HepG2 (cell line): ENCODE results near the gene SDF2.
"Not testable (repeated sequence)": the region's sequence is repeated elsewhere in the genome, so short reads cannot be mapped to it uniquely, and the experiment has no call there.

Source experiments
- ATF7 ChIP-seq, 2 experiments: fragments of 450-650 bp in 1 of 2; sonication (generic) in 1 of 2; formaldehyde crosslinking in 1 of 2; IDR thresholded peaks; 2 replicates each; pipeline versions ENCODE4 v1.4.0 to v1.6.1; 2016 to 2020; ENCODE audit warnings: antibody characterized with exemption in 1 of 2, mild to moderate bottlenecking in 1 of 2, missing genetic modification reagents in 1 of 2
- BRF2 ChIP-seq: sonication (generic); formaldehyde crosslinking; IDR thresholded peaks from 2 replicates; pipeline ENCODE4 v1.8.1; 2022; ENCODE audit warnings: mild to moderate bottlenecking, missing genetic modification reagents
- ELF4 ChIP-seq: sonication (generic); formaldehyde crosslinking; IDR thresholded peaks from 2 replicates; pipeline ENCODE4 v1.5.0; 2020; ENCODE audit warnings: missing genetic modification reagents, mild to moderate bottlenecking, moderate library complexity, borderline replicate concordance
- ETS1 ChIP-seq: sonication (generic); formaldehyde crosslinking; IDR thresholded peaks from 2 replicates; pipeline ENCODE4 v1.4.0; 2020; ENCODE audit warnings: missing genetic modification reagents
- HMGXB4 ChIP-seq, 2 experiments: sonication (generic) in 1 of 2; formaldehyde crosslinking in 1 of 2; IDR thresholded peaks; 2 replicates each; pipeline versions ENCODE4 v1.4.0 to v1.6.1; 2018 to 2020; ENCODE audit warnings: missing genetic modification reagents in 2 of 2, borderline replicate concordance in 1 of 2, low read depth in 1 of 2, mild to moderate bottlenecking in 1 of 2, missing biosample characterization in 1 of 2
- KAT8 ChIP-seq: IDR thresholded peaks from 2 replicates; pipeline ENCODE4 v1.6.1; 2016; ENCODE audit warnings: missing genetic modification reagents, missing compliant biosample characterization
- NR2C2 ChIP-seq: sonication (generic); formaldehyde crosslinking; IDR thresholded peaks from 2 replicates; pipeline ENCODE4 v1.4.0; 2020; ENCODE audit warnings: missing genetic modification reagents, mild to moderate bottlenecking, moderate library complexity, borderline replicate concordance
- ZMYM4 ChIP-seq: sonication (generic); formaldehyde crosslinking; IDR thresholded peaks from 2 replicates; pipeline ENCODE4 v1.8.1; 2023; ENCODE audit warnings: mild to moderate bottlenecking, missing genetic modification reagents
- TF ChIP-seq, protein P1 (sequence below): sonication (generic); formaldehyde crosslinking; IDR thresholded peaks from 2 replicates; pipeline ENCODE4 v1.4.0; 2020; ENCODE audit warnings: missing genetic modification reagents, borderline replicate concordance
- TF ChIP-seq, protein P2 (sequence below): sonication (generic); formaldehyde crosslinking; IDR thresholded peaks from 2 replicates; pipeline ENCODE4 v1.8.1; 2023; ENCODE audit warnings: missing genetic modification reagents, inconsistent platforms, borderline replicate concordance

DNA sequence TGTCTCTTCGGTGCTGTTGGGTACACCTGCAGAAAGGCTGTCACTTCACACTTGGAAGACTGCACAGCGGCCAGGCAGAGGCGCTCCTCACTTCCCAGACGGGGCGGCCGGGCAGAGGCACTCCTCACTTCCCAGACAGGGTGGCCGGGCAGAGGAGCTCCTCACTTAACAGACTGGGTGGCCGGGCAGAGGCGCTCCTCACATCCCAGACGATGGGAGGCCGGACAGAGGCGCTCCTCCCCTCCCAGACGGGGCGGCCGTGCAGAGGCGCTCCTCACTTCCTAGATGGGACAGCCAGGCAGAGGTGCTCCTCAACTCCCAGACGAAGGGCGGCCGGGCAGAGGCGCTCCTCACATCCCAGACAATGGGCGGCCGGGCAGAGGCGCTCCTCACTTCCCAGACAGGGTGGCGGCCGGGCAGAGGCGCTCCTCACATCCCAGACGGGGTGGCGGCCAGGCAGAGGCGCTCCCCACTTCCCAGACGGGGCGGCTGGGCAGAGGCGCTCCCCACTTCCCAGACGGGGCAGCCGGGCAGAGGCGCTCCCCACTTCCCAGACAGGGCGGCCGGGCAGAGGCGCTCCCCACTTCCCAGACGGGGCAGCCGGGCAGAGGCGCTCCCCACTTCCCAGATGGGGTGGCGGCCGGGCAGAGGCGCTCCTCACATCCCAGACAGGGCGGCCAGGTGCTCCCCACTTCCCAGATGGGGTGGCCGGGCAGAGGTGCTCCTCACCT, 2.8 kb downstream of the SDF2 start:
- not testable (repeated sequence) for TF ChIP-seq NR2C2 (CRISPR knock-in tag); KAT8 (CRISPR knock-in tag); ETS1 (CRISPR knock-in tag); BRF2 (CRISPR knock-in tag); ZMYM4 (CRISPR knock-in tag); ELF4 (CRISPR knock-in tag); HMGXB4 (CRISPR knock-in tag; IDR thresholded peaks at IDR 0.05; ENCODE audit: borderline replicate concordance in 1 of 2, low read depth in 1 of 2); ATF7 (IDR thresholded peaks at IDR 0.05); ATF7 (CRISPR knock-in tag; IDR thresholded peaks at IDR 0.05)
- TF ChIP-seq, protein P1, sequence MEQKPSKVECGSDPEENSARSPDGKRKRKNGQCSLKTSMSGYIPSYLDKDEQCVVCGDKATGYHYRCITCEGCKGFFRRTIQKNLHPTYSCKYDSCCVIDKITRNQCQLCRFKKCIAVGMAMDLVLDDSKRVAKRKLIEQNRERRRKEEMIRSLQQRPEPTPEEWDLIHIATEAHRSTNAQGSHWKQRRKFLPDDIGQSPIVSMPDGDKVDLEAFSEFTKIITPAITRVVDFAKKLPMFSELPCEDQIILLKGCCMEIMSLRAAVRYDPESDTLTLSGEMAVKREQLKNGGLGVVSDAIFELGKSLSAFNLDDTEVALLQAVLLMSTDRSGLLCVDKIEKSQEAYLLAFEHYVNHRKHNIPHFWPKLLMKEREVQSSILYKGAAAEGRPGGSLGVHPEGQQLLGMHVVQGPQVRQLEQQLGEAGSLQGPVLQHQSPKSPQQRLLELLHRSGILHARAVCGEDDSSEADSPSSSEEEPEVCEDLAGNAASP: not testable (repeated sequence)
- TF ChIP-seq, protein P2, sequence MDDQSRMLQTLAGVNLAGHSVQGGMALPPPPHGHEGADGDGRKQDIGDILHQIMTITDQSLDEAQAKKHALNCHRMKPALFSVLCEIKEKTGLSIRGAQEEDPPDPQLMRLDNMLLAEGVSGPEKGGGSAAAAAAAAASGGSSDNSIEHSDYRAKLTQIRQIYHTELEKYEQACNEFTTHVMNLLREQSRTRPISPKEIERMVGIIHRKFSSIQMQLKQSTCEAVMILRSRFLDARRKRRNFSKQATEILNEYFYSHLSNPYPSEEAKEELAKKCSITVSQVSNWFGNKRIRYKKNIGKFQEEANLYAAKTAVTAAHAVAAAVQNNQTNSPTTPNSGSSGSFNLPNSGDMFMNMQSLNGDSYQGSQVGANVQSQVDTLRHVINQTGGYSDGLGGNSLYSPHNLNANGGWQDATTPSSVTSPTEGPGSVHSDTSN (CRISPR knock-in tag): not testable (repeated sequence)
